ENCODE results near the gene NR1D1. TPM values are rescaled to one million over a fixed set of nuclear protein-coding genes. Genes with fewer than 3 reads are reported as not detected.

NR1D1 gene
- polyA plus RNA-seq, 1 donor, result 5.7 TPM

DNA sequence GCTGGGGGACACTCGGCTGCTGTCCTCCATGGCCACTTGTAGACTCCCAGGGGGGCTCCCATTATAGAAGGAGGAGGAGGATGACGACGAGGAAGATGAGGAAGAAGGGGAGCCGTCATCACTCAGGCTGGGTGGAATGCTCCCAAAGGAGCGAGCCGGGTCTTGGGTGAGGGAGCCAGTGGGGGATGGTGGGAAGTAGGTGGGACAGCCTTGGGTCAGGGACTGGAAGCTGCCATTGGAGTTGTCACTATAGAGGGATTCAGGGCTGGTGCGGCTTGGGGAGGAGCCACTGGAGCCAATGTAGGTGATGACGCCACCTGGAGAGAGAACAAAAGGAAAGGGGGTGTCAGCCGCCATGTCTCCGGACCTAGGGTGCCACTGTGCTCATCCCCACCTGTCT lies 3.3 kb downstream of the NR1D1 start:
- DNase-seq (ENCODE audit: low read depth), result no peak

DNA sequence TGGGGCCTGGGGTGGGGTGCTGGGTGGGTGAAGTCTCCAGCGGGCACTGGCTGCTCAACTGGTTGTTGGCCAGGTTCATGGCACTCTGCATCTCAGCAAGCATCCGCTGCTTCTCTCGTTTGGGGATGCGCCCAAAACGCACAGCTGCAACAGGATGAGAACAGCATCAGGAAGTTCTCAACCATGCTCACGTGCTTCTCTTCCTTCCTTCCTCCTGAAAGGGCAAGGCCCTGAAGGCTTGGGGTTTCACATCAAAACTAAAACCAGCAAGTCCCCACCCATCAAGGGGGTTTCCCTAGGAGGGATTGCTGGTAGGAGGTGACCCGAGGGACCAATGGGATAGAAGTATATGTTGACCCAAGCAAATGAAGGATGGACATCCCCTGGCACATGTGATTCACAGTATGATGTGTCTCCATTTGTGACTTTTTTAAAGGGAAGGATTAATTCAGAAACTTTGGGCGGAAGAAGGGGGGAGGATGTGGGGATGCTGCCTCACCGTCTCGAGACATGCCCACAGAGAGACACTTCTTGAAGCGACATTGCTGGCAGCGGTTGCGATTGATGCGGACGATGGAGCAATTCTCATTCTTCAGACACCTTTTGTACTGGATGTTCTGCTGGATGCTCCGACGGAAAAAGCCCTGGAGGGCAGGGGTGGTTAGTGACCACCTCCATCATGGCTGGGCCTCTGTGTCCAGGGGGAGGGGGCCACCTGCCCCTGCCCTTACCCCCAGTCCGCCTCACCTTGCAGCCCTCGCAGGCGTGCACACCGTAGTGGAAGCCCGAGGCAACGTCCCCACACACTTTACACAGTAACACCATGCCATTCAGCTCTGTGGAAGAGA lies 4.2 kb downstream of the NR1D1 start:
- DNase-seq (ENCODE audit: low read depth), result no peak

DNA sequence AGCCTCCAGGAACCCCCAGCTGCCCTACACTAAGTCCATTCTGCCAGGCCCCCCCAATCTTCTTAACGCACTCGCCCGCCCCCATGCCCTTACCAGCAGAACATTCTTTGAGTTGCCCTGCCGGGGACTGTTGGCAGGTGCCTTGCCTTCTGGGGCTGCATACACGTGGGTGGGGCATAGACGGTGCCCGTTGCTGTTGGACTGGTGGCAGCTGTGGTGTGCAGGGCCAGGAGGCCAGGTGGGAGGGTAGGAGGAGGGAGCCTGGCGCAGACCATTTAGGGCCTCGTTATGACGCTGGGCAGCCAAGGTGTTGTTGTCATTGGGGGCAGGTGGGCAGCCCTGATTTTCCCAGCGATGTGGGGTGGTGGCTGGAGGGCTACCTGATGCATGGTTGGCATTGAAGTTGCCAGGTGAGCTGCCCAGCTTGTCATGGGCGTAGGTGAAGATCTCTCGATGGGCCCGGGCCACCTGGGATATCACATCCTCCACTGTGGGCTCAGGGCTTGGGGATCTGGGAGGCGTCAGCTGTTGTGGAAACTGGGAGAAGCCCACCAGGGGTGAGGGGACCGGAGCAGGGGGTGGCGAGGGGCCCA lies 4.9 kb downstream of the NR1D1 start:
- DNase-seq (ENCODE audit: low read depth), result no peak

DNA sequence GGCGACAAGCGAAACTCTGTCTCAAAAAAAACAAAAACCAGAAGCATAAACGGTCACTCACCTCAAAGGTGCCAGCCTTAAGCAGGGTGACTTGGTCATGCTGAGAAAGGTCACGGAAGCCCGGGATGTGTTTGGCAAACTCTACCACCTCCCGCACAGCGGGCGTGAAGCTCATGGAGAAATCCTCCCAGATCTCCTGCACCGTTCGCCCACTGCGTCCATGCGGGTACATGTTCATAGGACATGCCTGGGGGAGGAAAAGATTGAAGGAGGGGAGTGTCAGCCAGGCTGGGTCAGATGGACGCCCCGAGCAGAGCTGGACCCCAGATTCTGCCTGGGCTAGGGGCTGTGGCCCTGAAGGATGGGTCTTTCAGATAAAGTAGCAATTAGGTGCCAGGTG lies 5.5 kb downstream of the NR1D1 start:
- DNase-seq (ENCODE audit: low read depth), result no peak

DNA sequence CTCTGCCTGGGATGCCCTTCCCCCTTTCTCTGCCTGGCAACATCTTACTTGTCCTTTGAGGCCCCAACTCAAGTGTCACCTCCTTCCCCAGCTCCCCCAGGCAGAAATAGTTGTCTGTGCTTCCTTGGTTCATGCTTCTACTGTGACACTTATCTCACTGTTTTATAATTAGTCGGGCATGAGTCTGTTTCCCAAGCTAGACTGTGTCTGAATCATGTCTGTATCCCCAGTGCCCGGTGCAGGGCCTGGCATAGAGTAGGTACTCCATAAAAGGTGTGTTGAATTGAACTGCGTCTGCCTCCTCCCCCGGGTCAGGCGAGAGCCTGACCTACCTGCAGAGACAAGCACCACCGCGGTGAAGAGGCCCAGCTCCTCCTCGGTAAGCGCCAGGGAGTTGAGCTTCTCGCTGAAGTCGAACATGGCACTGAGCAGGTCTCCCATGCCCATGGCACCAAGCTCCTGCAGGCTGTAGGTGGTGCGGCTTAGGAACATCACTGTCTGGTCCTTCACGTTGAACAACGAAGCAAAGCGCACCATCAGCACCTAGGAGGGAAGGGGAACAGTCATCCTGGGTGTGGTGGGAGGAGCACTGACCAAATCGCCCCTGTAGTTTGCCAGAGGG lies 6.7 kb downstream of the NR1D1 start:
- DNase-seq (ENCODE audit: low read depth), result no peak

DNA sequence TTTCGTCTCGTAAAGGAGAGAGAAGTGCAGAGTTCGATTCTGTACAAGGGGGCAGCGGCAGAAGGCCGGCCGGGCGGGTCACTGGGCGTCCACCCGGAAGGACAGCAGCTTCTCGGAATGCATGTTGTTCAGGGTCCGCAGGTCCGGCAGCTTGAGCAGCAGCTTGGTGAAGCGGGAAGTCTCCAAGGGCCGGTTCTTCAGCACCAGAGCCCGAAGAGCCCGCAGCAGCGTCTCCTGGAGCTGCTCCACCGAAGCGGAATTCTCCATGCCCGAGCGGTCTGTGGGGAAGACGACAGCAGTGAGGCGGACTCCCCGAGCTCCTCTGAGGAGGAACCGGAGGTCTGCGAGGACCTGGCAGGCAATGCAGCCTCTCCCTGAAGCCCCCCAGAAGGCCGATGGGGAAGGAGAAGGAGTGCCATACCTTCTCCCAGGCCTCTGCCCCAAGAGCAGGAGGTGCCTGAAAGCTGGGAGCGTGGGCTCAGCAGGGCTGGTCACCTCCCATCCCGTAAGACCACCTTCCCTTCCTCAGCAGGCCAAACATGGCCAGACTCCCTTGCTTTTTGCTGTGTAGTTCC lies 7.3 kb downstream of the NR1D1 start:
- DNase-seq (ENCODE audit: low read depth), result no peak

DNA sequence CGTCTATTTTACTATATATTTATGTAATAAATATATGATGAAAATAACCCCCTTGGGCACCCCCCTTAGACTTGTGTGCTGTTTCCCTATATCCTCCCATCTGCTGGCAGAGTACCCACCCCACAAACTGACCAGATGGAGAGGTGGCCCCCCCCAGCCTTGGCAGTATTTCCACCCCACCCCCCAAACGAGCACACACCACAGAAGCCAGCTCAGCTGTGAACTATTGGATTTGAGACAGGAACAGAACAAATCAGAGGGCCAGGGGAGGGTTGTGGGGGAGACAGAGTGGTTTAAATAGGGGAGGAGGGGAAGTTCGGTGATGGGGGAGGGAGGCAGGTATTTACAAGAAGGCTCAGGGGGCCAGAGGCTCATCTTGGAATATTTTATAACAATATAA lies 7.8 kb downstream of the NR1D1 start:
- DNase-seq (ENCODE audit: low read depth), result no peak

DNA sequence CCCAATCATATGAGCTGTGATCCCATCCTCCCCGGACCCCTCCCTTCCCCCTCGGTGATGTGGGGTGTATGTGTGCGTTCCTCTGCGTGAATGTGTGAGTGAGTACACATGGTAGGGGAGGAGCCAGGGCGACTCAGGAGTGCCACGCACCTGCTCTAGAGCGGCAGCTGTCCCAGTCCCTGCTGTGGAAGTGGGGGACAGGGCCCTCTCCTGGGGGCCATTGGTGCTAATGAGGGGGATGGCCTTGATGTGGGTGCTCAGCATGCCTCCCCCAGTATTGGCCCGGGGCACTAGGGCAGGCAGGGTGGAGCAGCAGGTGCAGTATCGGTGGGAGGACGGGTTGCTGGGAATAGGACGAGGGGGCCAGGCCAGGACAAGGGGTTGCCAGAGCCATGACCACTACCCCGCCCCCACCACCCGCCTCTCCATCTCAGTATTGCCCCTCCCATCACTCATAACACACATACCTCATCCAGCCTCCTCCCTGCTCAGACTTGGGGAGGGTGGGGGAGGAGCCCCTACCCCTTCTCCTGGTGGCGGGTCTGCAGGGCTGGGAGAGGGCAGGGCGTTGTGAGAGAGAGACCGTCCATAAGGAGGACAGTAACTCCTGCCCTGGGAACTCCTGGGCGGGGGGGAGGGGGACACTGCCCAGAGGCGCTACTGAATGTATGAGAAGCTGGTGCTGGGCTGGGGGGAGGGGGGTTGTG lies 8.5 kb downstream of the NR1D1 start:
- no peak for DNase-seq (ENCODE audit: low read depth)

DNA sequence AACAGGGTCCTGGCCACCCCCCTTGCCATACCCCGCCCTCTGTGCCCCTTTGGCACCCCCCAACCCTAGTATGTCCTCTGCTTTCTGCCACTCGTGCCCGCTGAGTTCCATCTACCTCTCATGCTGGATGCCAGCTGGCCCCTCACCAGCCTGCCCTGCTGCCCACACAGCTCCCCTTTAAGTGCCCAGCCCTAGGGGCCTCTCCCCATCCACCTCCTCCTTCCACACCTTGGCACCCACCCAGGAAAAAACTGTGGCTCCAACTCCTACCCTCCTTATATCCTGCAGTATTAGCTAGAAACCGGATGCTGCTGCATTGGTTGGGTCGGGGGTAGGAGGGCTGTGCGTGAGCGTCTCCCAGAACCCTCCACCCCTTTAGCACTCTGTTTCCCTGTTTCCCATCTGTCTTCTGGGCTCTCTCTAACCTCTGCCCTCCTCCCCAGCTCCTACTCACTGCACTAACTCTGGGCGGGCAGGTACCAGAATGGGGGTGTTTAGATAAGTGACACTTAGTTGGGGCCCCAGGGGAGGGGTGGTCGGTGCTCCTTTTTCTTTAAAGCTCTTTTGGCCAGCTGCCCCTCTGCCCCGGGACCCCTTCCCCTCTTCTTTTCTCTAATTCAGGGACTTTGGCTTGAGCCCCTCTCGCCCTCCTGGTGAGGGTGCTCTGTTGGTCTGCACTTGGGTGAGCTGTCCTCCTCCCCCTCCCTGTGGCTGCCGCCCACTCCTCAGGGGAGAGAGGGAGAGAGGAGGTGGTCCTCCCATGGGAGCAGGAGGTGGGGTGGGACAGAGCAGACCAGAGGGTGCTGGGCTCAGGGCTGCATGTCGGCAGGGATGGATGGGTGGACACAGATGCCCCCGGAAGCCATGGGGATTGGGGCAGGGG lies 9.9 kb downstream of the NR1D1 start:
- DNase-seq (ENCODE audit: low read depth), result no peak

DNA sequence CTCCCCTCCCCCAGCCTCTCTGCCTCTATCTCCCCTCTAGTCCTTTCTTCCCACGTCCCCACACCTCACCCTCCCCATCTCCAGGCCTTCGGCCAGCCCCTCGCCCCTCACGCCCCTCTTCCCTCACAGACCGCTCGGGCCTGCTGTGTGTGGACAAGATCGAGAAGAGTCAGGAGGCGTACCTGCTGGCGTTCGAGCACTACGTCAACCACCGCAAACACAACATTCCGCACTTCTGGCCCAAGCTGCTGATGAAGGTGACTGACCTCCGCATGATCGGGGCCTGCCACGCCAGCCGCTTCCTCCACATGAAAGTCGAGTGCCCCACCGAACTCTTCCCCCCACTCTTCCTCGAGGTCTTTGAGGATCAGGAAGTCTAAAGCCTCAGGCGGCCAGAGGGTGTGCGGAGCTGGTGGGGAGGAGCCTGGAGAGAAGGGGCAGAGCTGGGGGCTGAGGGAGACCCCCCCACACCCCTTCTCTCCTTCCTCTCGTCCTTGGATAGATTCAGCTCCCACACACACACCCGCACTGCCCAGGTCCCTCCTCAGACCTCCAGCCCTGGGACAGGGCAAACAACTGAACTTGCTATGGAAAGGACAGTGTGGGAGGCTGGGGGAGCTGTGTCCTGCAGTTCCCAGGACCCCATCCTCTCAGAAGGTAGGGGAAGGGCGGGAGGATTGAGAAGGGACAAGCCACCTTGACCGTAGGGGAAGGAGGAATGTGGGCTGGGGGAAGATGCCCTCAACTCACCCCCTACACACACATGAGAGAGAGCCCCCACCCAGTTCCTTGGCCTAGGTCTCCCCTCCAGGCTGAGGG lies 11.1 kb downstream of the NR1D1 start:
- no peak for DNase-seq (ENCODE audit: low read depth)

DNA sequence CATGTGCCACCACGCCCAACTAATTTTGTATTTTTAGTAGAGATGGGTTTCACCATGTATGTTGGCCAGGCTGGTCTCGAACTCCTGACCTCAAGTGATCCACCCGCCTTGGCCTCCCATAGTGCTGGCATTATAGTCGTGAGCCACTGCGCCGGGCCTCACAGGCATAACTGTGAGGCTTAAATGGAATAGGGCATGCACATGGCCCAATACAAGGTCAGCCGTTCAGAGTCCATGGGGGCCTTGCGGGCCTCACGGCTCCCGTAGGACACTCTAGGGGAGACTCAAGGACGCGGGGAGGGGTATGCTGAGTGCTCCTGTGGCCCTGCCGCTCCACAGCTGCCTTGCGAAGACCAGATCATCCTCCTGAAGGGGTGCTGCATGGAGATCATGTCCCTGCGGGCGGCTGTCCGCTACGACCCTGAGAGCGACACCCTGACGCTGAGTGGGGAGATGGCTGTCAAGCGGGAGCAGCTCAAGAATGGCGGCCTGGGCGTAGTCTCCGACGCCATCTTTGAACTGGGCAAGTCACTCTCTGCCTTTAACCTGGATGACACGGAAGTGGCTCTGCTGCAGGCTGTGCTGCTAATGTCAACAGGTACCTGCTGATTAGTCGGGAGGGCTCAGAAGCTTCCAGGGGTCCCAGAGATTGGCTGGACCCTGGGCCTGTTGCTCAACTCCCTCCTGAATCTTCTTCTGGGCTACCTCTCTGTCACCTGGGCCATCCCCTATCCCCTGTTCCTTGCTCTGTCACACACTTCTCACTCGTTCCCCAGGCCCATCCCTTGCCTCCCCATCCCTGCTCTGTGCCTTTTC lies 12.3 kb downstream of the NR1D1 start:
- no peak for DNase-seq (ENCODE audit: low read depth)

DNA sequence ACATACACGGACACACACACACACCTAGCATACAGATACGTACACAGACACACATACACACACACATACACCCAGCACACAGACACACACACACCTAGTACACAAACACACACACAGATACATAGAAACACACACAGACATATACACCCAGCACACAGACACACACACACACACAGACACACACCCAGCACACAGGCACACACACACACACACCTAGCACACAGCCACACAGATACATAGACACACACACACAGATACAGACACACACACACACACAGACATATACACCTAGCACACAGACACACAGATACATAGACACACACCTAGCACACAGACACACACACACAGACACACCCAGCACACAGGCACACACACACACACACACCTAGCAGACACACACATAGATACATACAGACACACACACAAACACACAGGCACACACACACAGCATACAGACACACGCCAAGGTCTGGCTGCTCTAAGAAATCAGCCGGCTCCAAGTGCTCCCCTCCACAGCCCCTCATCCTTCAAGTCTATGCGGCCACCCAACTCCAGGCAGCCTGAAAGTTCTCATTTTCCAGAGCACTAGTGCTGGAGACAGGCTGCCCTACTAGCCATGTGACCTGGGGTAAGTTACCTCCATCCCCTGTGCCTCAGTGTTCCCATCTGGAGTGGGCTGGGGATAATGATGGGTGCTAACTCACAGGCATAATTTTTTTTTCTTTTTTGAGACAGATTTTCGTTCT lies 13.2 kb downstream of the NR1D1 start:
- DNase-seq (ENCODE audit: low read depth), result no peak

DNA sequence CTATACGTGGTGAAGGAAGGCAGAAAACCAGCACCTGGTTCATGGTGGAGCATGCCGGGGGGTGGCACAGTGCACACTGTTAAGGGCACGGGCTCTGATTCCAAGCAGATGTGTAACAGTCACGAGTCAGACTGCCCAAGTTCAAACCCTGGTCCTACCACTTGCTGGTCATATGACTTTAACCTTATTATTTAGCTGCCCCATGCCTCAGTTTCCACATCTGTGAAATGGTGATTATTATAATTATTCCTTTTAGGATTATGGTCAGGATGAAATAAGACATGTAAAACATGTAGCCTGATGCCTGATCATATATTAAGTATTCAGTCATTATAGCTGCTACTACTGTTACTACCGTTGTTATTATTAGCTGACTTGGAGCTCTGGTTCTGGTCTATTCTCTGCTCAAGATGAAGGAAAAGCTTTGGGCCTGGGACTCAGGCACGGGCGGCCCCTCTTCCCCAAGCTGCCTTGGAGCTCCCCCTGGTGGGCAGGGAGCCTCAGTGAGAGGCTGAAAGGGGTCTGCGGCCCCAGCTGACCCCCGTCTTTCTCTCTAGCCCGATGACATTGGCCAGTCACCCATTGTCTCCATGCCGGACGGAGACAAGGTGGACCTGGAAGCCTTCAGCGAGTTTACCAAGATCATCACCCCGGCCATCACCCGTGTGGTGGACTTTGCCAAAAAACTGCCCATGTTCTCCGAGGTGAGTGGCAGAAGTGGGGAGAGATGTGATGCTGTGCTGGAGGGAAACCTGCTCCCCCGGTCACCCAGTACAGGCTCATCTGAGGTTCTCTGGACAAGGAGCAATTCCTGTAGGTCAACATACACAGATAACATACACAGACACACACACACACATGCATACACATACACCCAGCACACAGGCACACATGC lies 14.0 kb downstream of the NR1D1 start:
- no peak for DNase-seq (ENCODE audit: low read depth)

DNA sequence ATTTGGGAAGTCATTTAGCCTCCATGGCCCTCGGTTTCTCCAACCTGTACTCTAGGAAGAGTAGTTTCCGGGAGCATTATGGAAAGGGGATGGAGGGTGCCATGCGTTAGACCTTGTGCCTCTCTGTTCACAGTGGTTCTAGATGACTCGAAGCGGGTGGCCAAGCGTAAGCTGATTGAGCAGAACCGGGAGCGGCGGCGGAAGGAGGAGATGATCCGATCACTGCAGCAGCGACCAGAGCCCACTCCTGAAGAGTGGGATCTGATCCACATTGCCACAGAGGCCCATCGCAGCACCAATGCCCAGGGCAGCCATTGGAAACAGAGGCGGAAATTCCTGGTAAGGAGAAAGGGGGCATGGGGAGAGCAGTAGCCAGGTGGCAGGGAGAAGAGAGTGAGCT lies 15.9 kb downstream of the NR1D1 start:
- no peak for DNase-seq (ENCODE audit: low read depth)

DNA sequence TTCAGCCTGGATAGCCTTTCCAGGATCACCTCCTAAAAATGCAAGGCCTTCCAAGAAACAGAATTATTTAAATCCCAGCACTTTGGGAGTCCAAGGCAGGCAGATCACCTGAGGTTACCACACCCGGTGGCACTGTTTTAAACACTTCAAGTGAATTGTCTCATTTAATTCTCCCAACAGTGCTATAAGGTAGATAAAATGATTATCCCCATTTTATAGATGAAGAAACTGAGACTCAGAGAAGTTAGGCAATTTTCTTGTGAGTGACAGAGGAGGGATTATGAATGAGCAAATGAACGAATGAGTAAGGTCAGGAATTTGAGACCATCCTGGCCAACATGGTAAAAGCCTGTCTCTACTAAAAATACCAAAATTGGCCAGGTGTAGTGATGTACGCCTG lies 20.8 kb downstream of the NR1D1 start:
- DNase-seq (ENCODE audit: low read depth), result no peak

DNA sequence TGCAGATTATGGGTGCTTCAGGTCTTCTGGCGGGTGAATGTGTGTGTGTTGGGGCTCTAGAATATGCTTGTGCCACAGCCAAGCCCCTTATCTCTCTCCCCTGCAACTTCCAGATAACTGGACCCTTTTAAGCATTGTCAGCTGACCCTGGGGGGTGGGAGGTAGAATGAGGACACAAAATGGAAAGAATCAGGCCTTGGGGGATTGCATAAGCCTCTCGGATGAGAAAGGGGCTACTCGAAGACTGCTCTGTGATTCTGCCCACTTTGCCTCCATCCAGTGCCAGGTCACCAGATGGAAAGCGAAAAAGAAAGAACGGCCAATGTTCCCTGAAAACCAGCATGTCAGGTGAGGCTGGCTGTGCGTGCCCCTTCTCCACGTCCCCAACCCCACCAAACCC lies 23.8 kb downstream of the NR1D1 start:
- DNase-seq (ENCODE audit: low read depth), result no peak

DNA sequence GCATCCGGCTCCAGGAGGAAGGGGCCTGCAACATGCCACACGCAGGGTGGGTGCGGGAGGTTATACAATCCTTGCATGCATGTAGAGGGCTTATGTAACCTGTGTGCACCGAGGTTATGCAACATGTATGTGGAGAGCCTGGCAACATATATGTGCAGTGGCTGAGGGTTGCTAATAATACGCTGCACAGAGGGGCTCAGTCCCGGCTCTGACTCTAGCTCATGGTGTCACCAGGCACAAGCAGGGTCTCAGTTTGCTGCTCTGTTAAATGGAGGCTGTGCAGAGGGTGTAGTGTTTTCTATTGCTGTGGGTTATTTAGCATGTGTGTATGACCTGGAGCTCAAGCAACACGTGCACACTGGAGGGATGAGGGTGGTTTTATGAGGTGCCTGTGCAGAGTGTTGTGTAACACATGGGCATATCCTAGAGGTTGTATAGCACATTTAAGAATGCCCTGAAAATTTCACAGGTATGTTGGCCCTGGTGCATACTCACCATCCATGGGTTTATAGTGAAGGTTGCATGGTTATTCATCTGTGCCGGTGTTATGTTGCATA lies 24.4 kb downstream of the NR1D1 start:
- no peak for DNase-seq (ENCODE audit: low read depth)
